ENCODE measurements around the gene SERPINA10.
"Not testable (repeated sequence)": the region's sequence is repeated elsewhere in the genome, so short reads cannot be mapped to it uniquely, and the experiment has no call there.

DNA sequence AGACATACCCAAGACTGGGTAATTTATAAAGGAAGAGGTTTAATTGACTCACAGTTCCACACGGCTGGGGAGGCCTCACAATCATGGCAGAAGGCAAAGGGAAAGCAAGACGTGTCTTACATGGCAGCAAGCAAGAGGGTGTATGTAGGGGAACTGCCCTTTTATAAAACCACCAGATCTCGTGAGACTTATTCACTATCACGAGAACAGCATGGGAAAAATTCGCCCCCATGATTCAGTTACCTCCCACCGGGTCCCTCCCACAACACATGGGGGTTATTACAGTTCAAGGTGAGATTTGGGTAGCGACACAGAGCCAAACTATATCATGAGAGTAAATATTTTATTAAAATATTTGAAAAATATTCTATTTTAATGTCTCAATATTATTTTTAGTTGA, 24.5 kb downstream of the SERPINA10 start:
- TF ChIP-seq, protein P1, sequence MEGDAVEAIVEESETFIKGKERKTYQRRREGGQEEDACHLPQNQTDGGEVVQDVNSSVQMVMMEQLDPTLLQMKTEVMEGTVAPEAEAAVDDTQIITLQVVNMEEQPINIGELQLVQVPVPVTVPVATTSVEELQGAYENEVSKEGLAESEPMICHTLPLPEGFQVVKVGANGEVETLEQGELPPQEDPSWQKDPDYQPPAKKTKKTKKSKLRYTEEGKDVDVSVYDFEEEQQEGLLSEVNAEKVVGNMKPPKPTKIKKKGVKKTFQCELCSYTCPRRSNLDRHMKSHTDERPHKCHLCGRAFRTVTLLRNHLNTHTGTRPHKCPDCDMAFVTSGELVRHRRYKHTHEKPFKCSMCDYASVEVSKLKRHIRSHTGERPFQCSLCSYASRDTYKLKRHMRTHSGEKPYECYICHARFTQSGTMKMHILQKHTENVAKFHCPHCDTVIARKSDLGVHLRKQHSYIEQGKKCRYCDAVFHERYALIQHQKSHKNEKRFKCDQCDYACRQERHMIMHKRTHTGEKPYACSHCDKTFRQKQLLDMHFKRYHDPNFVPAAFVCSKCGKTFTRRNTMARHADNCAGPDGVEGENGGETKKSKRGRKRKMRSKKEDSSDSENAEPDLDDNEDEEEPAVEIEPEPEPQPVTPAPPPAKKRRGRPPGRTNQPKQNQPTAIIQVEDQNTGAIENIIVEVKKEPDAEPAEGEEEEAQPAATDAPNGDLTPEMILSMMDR (IDR thresholded peaks at IDR 0.05) = not testable (repeated sequence)
- TF ChIP-seq EP300 (IDR thresholded peaks at IDR 0.05) = not testable (repeated sequence)

All from tibial nerve (tissue), 4 donors.